ENCODE data around the gene TMEM62.
"Not testable (repeated sequence)": the region's sequence is repeated elsewhere in the genome, so short reads cannot be mapped to it uniquely, and the experiment has no call there.

GRCh38 chr15:43167261-43167660 lies 33.9 kb downstream of the TMEM62 start:
- TF ChIP-seq, protein P1, sequence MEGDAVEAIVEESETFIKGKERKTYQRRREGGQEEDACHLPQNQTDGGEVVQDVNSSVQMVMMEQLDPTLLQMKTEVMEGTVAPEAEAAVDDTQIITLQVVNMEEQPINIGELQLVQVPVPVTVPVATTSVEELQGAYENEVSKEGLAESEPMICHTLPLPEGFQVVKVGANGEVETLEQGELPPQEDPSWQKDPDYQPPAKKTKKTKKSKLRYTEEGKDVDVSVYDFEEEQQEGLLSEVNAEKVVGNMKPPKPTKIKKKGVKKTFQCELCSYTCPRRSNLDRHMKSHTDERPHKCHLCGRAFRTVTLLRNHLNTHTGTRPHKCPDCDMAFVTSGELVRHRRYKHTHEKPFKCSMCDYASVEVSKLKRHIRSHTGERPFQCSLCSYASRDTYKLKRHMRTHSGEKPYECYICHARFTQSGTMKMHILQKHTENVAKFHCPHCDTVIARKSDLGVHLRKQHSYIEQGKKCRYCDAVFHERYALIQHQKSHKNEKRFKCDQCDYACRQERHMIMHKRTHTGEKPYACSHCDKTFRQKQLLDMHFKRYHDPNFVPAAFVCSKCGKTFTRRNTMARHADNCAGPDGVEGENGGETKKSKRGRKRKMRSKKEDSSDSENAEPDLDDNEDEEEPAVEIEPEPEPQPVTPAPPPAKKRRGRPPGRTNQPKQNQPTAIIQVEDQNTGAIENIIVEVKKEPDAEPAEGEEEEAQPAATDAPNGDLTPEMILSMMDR (IDR thresholded peaks at IDR 0.05), result not testable (repeated sequence)
- not testable (repeated sequence) for TF ChIP-seq HOXB5 (CRISPR knock-in tag; IDR thresholded peaks at IDR 0.05); RCOR1 (IDR thresholded peaks at IDR 0.05; ENCODE audit: low read depth, low read length); MAX (IDR thresholded peaks at IDR 0.05); GATA3 (IDR thresholded peaks at IDR 0.05; ENCODE audit: borderline replicate concordance); ELK1 (IDR thresholded peaks at IDR 0.05; ENCODE audit: low read depth, low read length); POLR2A (IDR thresholded peaks at IDR 0.05; ENCODE audit: low read length); KDM5A (IDR thresholded peaks at IDR 0.05)
- TF ChIP-seq, protein P2, sequence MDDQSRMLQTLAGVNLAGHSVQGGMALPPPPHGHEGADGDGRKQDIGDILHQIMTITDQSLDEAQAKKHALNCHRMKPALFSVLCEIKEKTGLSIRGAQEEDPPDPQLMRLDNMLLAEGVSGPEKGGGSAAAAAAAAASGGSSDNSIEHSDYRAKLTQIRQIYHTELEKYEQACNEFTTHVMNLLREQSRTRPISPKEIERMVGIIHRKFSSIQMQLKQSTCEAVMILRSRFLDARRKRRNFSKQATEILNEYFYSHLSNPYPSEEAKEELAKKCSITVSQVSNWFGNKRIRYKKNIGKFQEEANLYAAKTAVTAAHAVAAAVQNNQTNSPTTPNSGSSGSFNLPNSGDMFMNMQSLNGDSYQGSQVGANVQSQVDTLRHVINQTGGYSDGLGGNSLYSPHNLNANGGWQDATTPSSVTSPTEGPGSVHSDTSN (IDR thresholded peaks at IDR 0.05), result not testable (repeated sequence)
